Fibroblast of lung (primary cell): ENCODE data around the gene EXPH5. TPM values are rescaled to one million over a fixed set of nuclear protein-coding genes. Genes with fewer than 3 reads are reported as not detected.

ENCODE experiments used
- DNase-seq, 2 donors: peaks; one replicate each; pipeline versions ENCODE4 v3.0.0 to v3.0.0-alpha.2; 2010; ENCODE audit warnings: low read depth in 2 of 2
- H2AFZ ChIP-seq: 2 replicates; pipeline ENCODE4 v1.5.1; 2012; ENCODE audit warnings: low read length, control low read depth, inconsistent platforms
- H3K27ac ChIP-seq: 2 replicates; pipeline ENCODE4 v1.5.1; 2011; ENCODE audit warnings: low read length, control low read depth; ENCODE audit not compliant: insufficient read depth
- H3K27me3 ChIP-seq: 2 replicates; pipeline ENCODE4 v1.5.1; 2011; ENCODE audit warnings: mild to moderate bottlenecking, low read length; ENCODE audit not compliant: control insufficient read depth, insufficient read depth
- H3K36me3 ChIP-seq: 2 replicates; pipeline ENCODE4 v1.5.1; 2011; ENCODE audit warnings: low read length; ENCODE audit not compliant: control insufficient read depth, insufficient read depth
- H3K4me1 ChIP-seq: 2 replicates; pipeline ENCODE4 v1.5.1; 2011; ENCODE audit warnings: low read length; ENCODE audit not compliant: control insufficient read depth, insufficient read depth; ENCODE audit errors: extremely low read depth
- H3K4me2 ChIP-seq: 2 replicates; pipeline ENCODE4 v1.5.1; 2011; ENCODE audit warnings: low read length, control low read depth; ENCODE audit not compliant: insufficient read depth; ENCODE audit errors: extremely low read depth
- H3K4me3 ChIP-seq, 4 experiments: fragments of 200-600 bp in 1 of 4; sonication (generic) in 1 of 4; replicated peaks in 1 of 4; 2 replicates each; pipeline ENCODE4 v1.5.1; 2011 to 2016; ENCODE audit warnings: low read length in 4 of 4, low read depth in 3 of 4, mild to moderate bottlenecking in 3 of 4, control low read depth in 2 of 4, inconsistent platforms in 1 of 4, mixed read lengths in 1 of 4; ENCODE audit not compliant: insufficient read depth in 1 of 4; ENCODE audit errors: control extremely low read depth in 1 of 4
- H3K79me2 ChIP-seq: 2 replicates; pipeline ENCODE4 v1.5.1; 2012; ENCODE audit warnings: mild to moderate bottlenecking, low read length, inconsistent platforms; ENCODE audit not compliant: control insufficient read depth, insufficient read depth
- H3K9ac ChIP-seq: 2 replicates; pipeline ENCODE4 v1.5.1; 2011; ENCODE audit warnings: mild to moderate bottlenecking, low read length, control low read depth; ENCODE audit not compliant: insufficient read depth
- H3K9me3 ChIP-seq: 2 replicates; pipeline ENCODE4 v1.5.1; 2012; ENCODE audit warnings: low read depth, low read length; ENCODE audit not compliant: control insufficient read depth, insufficient read depth
- H4K20me1 ChIP-seq: 2 replicates; pipeline ENCODE4 v1.5.1; 2011; ENCODE audit warnings: low read length; ENCODE audit not compliant: control insufficient read depth, insufficient read depth; ENCODE audit errors: extremely low read depth
- EZH2 ChIP-seq: IDR thresholded peaks from 2 replicates; pipeline ENCODE4 v1.5.1; 2012; ENCODE audit warnings: low read length, control low read depth, mild to moderate bottlenecking; ENCODE audit errors: missing control alignments
- polyA plus RNA-seq, 2 donors: library from polyadenylated mRNA; depleted of rRNA in 1 of 2; stranded (reverse) in 1 of 2; unstranded in 1 of 2; fragments of >200 nt; gene quantifications; 2 replicates each; pipeline ENCODE4 v1.2.1, GENCODE V29; 2011 to 2012; ENCODE audit warnings: missing spikeins in 1 of 2
- total RNA-seq: library from RNA; depleted of rRNA; stranded (reverse); fragments of >200 nt; gene quantifications from 2 replicates; pipeline ENCODE4 v1.2.1, GENCODE V29; 2014
- TF ChIP-seq, protein P1 (sequence below), 2 donors: IDR thresholded peaks in 1 of 2; conservative IDR thresholded peaks in 1 of 2; 1 replicate in 1 of 2; 2 replicates in 1 of 2; pipeline ENCODE4 v1.5.1; 2011 to 2012; ENCODE audit warnings: low read length in 2 of 2, control low read depth in 1 of 2, inconsistent platforms in 1 of 2, low read depth in 1 of 2, mild to moderate bottlenecking in 1 of 2

EXPH5 gene
- total and polyA plus RNA-seq, 2 donors (not counting 1 experiment from before 2014, with no cell fraction given): 2.9 to 11.2 TPM

DNA sequence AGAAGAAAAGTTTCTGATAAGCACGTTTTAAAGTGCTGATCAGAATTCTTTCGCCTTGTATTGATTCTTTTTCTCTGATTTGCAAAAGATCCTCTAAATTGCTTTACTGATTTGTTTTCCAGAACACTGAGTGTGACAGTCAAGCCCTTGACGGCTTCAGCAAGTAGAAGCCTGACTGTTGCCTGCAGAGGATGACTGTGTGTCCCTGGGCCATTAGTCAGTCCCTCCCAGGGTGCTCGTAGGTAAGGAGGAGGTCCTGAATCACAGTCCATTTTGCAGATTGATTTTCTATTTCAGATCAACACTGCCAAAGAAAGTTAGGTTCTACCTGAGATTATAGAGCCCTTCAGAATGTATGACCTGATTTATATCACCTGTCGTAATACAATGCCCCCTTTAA lies 56.8 kb downstream of the EXPH5 start:
- Histone ChIP-seq H3K27ac (no peak overlapping the region), H3K4me3 (no peak overlapping the region), H3K79me2 (no peaks in the 10 kb centered on the region), H4K20me1 (no peaks in the 10 kb centered on the region), H3K36me3 (no peaks in the 10 kb centered on the region), H2AFZ (no peak overlapping the region), H3K4me1 (no peaks in the 10 kb centered on the region), H3K9me3 (no peaks in the 10 kb centered on the region), H3K4me2 (no peak overlapping the region), H3K9ac (no peak overlapping the region), H3K27me3 (no peaks in the 10 kb centered on the region)
- TF ChIP-seq, protein P1, sequence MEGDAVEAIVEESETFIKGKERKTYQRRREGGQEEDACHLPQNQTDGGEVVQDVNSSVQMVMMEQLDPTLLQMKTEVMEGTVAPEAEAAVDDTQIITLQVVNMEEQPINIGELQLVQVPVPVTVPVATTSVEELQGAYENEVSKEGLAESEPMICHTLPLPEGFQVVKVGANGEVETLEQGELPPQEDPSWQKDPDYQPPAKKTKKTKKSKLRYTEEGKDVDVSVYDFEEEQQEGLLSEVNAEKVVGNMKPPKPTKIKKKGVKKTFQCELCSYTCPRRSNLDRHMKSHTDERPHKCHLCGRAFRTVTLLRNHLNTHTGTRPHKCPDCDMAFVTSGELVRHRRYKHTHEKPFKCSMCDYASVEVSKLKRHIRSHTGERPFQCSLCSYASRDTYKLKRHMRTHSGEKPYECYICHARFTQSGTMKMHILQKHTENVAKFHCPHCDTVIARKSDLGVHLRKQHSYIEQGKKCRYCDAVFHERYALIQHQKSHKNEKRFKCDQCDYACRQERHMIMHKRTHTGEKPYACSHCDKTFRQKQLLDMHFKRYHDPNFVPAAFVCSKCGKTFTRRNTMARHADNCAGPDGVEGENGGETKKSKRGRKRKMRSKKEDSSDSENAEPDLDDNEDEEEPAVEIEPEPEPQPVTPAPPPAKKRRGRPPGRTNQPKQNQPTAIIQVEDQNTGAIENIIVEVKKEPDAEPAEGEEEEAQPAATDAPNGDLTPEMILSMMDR (conservative IDR thresholded peaks at IDR 0.05 in 1 of 2, IDR thresholded peaks at IDR 0.05 in 1 of 2; ENCODE audit: low read depth in 1 of 2, low read length in 2 of 2): no peak
- no peak for TF ChIP-seq EZH2
- DNase-seq: no peak

DNA sequence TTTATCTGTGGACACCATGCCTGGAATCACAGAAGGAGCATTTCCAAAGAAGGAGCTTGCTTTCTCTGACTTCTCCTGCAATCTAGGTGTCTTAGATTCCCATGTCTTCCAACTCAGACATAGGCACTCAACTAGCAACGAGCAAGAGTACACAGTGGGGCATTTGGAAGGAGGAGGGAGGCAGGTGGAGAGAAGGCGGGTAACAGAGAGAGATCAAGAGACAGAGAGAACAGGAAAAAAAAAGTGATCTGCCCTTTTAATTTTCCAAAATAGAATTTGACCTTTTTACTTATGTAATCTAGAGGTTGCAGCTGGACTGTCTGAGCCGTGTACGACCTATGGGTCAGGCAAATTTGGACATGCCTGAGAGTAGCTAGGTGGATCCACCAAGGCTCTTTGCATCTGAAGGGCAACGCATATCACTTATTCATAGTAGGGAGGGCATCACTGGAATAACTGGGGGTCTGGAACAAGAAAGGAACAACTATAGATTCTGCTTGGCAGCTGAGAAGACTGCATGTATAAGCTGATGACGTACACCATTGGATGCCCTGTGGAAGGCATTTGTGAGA lies 58.1 kb downstream of the EXPH5 start:
- H3K4me3 ChIP-seq: no peak overlapping the region
- TF ChIP-seq, protein P1 (conservative IDR thresholded peaks at IDR 0.05 in 1 of 2, IDR thresholded peaks at IDR 0.05 in 1 of 2; ENCODE audit: low read depth in 1 of 2, low read length in 2 of 2): no peak
- TF ChIP-seq EZH2: no peak
- H3K36me3 ChIP-seq: no peaks in the 10 kb centered on the region
- H4K20me1 ChIP-seq: no peaks in the 10 kb centered on the region
- no peaks in the 10 kb centered on the region for H3K27me3 ChIP-seq
- H3K4me1 ChIP-seq: no peaks in the 10 kb centered on the region
- no peak overlapping the region for H3K27ac ChIP-seq
- no peak overlapping the region for H2AFZ ChIP-seq
- H3K9me3 ChIP-seq: no peaks in the 10 kb centered on the region
- no peaks in the 10 kb centered on the region for H3K79me2 ChIP-seq
- H3K9ac ChIP-seq: no peak overlapping the region
- H3K4me2 ChIP-seq: no peak overlapping the region
- no peak for DNase-seq

GRCh38 chr11:108534274-108534882 lies 59.2 kb downstream of the EXPH5 start:
- Histone ChIP-seq H3K27me3 (no peaks in the 10 kb centered on the region), H2AFZ (no peak overlapping the region), H3K27ac (no peak overlapping the region), H3K4me1 (no peaks in the 10 kb centered on the region), H3K36me3 (no peaks in the 10 kb centered on the region), H3K9me3 (no peaks in the 10 kb centered on the region), H3K4me2 (no peak overlapping the region), H3K79me2 (no peaks in the 10 kb centered on the region), H3K4me3 (no peak overlapping the region), H4K20me1 (no peaks in the 10 kb centered on the region), H3K9ac (no peak overlapping the region)
- TF ChIP-seq EZH2: no peak
- TF ChIP-seq, protein P1 (conservative IDR thresholded peaks at IDR 0.05 in 1 of 2, IDR thresholded peaks at IDR 0.05 in 1 of 2; ENCODE audit: low read depth in 1 of 2, low read length in 2 of 2): no peak
- DNase-seq: no peak
